DMS 273 (cell line): ENCODE results near the gene NDUFS4.
"Not testable (repeated sequence)": the region's sequence is repeated elsewhere in the genome, so short reads cannot be mapped to it uniquely, and the experiment has no call there.

Experiments used
- DNase-seq: peaks from one replicate; lab custom pipeline; 2025; ENCODE audit not compliant: unreplicated experiment; lab: John Stamatoyannopoulos, UW

NDUFS4 gene

GRCh38 chr5:53571403-53571802 lies 11.0 kb downstream of the NDUFS4 start:
- DNase-seq, result no peak

- no peak for DNase-seq
Measured at GRCh38 chr5:53575101-53575500, 14.7 kb downstream of the NDUFS4 start.

- no peak for DNase-seq
Measured at GRCh38 chr5:53575831-53576230, 15.4 kb downstream of the NDUFS4 start.

GRCh38 chr5:53576674-53577073 lies 16.2 kb downstream of the NDUFS4 start:
- no peak for DNase-seq

GRCh38 chr5:53578854-53579253 lies 18.4 kb downstream of the NDUFS4 start:
- DNase-seq, result no peak

- no peak for DNase-seq
Measured at GRCh38 chr5:53580547-53580946, 20.1 kb downstream of the NDUFS4 start.

GRCh38 chr5:53582225-53582624 lies 21.8 kb downstream of the NDUFS4 start:
- no peak for DNase-seq

- no peak for DNase-seq
Measured at GRCh38 chr5:53590759-53591158, 30.3 kb downstream of the NDUFS4 start.

- DNase-seq, result no peak
Measured at GRCh38 chr5:53594419-53594818, 34.0 kb downstream of the NDUFS4 start.

GRCh38 chr5:53597894-53598293 lies 37.5 kb downstream of the NDUFS4 start:
- DNase-seq, result no peak

- no peak for DNase-seq
Measured at GRCh38 chr5:53601570-53601969, 41.1 kb downstream of the NDUFS4 start.

- peak; percentile 5 for DNase-seq
Measured at GRCh38 chr5:53603009-53603687, 42.7 kb downstream of the NDUFS4 start.

- no peak for DNase-seq
Measured at GRCh38 chr5:53604309-53604708, 43.9 kb downstream of the NDUFS4 start.

- DNase-seq, result no peak
Measured at GRCh38 chr5:53607886-53608285, 47.4 kb downstream of the NDUFS4 start.

GRCh38 chr5:53608897-53609296 lies 48.5 kb downstream of the NDUFS4 start:
- not testable (repeated sequence) for DNase-seq

- DNase-seq, result no peak
Measured at GRCh38 chr5:53613061-53613460, 52.6 kb downstream of the NDUFS4 start.

GRCh38 chr5:53613536-53613935 lies 53.1 kb downstream of the NDUFS4 start:
- DNase-seq, result no peak

- DNase-seq, result no peak
Measured at GRCh38 chr5:53614376-53614885, 54.0 kb downstream of the NDUFS4 start.

GRCh38 chr5:53616939-53617549 lies 56.6 kb downstream of the NDUFS4 start:
- DNase-seq, result no peak

GRCh38 chr5:53631251-53631650 lies 70.8 kb downstream of the NDUFS4 start:
- DNase-seq, result no peak

- peak; percentile 16 for DNase-seq
Measured at GRCh38 chr5:53642061-53642460, 81.6 kb downstream of the NDUFS4 start.

GRCh38 chr5:53643445-53643844 lies 83.0 kb downstream of the NDUFS4 start:
- DNase-seq, result no peak

- no peak for DNase-seq
Measured at GRCh38 chr5:53645078-53645477, 84.6 kb downstream of the NDUFS4 start.
